ENCODE measurements around the gene OR6S1. TPM values are rescaled to one million over a fixed set of nuclear protein-coding genes. Genes with fewer than 3 reads are reported as not detected.
"Not testable (repeated sequence)": the region's sequence is repeated elsewhere in the genome, so short reads cannot be mapped to it uniquely, and the experiment has no call there.

OR6S1 gene
- total RNA-seq, 1 donor from 2014 or later = not detected

GRCh38 chr14:20632448-20632830 is 9.1 kb downstream of the OR6S1 start:
- no peak for FAIRE-seq

GRCh38 chr14:20631880-20632389 is 9.6 kb downstream of the OR6S1 start:
- DNase-seq (ENCODE audit: low spot score in 2 of 2) = no peak
- no peak for FAIRE-seq

More at GRCh38 chr14:20632448-20632830, 9.1 kb downstream of the OR6S1 start:
- DNase-seq (ENCODE audit: low spot score in 2 of 2) = no peak

DNA sequence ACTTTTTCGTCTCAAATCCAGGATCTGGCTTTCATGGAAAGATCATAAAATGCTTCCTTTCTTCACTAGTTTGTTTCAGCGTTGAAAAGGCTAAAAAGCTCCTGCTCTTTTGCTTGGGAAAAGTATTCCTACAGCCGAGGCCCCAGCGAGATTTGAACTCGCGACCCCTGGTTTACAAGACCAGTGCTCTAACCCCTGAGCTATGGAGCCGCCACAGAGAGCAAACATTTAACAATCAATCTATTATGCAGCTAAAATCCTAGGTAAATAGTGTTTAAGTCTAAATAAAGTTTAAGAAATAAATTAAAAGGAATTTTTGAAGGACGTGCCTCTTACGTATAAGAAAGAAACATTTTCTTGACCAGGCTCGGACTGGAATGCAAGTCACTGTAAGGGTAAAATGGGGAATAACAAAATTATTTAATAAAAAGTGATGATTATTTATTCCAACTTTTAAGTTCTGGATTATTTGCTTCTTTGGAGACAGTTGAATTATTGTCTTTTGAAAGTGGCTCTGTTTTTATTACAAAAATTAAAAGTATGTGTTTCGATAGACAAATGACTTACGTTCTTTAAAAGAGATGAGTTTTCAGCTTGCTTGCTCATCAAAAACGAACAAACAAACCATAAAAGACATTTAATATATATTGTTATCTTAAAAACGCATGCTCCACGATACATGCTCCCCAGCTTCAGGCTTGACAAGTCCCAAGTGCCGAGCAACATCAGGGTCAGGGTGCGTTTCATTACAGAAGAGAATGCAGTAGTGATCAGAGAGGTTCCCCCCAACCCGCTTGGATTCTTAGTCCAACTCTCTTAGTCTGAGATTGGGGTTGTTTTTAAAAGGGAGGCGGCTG is 10.2 kb downstream of the OR6S1 start:
- FAIRE-seq (no peak), DNase-seq (ENCODE audit: low spot score in 2 of 2) (no peak)

DNA sequence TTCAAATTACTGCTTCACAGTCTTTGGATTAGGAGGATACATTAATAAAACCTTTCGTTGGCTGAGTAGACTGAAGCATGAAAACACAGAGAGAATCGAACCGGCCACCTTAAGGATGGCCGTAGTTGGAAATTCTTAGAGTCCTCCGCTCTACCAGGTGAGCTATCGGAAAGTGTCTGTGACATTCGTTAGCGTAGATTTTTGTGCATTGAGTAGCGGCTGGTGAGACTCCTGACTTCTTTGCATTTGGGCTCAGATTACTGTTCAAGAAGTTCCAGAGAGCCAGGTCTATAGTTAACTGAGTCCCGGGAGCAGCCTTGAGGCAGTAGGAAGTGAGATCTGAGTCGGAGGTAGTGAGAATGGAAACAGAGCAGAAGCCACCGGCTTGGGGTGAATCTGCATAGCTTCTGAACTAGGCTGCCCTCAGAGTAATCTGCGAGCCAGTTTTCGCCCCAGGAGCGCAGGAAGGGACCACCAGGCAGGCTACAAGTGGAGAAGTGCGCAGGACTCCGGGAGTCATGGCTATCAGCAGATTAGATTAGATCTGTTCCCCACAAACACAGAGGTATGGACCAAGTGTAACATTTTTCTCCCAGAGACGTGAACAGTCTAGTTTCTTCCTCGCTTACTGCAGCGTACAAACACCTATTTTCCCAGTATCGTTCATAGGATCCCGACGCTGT is 11.0 kb downstream of the OR6S1 start:
- FAIRE-seq (no peak), DNase-seq (ENCODE audit: low spot score in 2 of 2) (no peak)

DNA sequence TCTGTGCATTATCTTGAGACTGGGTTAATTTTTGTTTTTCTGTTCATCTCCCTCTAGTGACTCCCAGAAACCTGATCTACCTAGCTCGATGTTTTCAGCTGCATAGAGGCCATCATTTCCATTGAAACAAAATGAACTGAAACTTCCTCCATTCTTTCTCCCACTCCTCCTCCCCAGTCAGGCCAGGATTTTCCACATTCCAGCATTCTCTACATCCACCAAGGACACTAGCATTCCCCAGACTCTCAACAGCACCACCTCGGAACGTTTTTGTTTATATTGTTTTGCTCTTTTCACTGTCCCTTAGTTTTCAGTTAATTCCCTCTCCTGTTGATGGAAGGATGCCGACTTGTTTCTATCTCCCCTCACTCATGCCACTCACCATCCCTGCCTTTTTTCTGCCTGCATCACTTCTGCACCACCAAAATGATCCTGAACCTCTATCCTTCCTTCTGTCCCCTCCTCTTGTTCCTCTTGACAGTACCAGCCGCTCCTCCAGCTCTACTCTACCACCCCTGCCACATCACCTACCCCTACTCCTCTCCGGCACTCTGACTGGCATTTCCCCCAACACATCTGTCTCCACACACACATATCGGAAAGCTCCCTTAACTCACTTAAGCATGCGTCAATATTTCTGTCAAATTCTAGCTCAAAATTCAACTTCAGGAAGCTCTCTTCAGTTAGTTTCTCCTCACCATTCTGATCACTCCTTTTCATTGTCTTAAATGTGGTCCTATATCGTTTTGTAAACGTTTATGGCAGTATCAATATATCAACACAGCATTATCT is 13.2 kb downstream of the OR6S1 start:
- FAIRE-seq (no peak), DNase-seq (ENCODE audit: low spot score in 2 of 2) (no peak)

DNA sequence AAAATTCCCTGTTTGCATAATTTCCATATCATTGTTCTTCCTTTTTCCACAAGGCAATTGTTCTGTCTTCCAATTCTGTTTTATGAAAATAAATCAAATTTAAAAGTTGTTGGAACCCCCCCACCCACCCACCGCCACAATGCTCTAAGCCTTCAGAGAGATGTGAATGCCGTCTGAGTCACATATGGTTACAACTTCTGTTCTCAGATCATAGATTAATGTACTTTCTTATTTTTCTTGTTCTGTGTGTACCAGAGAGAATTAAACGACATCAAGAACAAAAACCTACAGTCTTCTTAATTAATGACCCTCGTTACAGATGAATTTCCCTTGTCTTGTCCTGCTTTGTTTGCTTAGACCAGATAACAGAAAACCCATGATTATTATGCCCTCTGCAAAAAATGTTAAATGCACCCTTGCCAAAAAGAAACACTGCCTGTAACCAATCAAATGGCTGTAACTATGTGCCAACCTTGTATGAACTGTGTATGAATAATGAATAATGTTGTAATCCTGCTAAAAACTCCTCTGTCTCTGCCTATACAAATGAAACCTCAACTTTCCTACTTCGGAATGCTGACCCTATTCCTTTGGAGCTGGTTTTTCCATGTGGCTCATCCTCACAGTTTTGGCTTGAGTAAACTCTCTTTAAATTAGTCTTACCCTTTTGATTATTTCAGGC is 14.0 kb downstream of the OR6S1 start:
- DNase-seq (ENCODE audit: low spot score in 2 of 2) = no peak
- FAIRE-seq = no peak

- no peak for DNase-seq (ENCODE audit: low spot score in 2 of 2)
- no peak for FAIRE-seq
Observed at GRCh38 chr14:20626274-20626673, 15.2 kb downstream of the OR6S1 start.

DNA sequence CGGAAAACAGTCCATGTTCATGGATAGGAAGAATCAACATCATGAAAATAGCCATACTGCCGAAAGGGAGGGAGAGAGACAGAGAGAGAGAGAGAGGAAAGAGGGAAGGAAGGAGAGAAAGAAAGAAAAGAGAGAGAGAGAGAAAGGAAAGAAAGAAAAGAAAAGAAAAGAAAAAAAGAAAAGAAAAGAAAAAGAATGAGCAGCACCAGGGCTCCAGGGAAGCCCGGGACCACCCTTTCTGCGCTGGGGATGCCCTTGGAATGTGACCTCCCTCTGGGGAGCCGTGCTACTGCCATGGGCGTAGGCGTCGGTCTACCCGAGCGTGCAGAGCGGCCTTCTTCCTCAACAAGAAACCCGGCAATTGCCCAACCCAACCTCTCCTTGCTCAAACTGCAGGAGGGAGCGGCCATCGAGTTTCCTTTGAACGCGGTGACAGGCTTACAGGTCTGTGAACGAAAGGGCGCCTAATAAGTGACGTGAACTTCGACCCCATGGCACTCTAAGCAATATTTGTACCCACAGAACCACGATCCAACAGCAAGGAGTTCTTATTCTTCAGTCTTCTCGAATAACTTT is 16.9 kb downstream of the OR6S1 start:
- DNase-seq (ENCODE audit: low spot score in 2 of 2) = no peak
- FAIRE-seq = no peak

DNA sequence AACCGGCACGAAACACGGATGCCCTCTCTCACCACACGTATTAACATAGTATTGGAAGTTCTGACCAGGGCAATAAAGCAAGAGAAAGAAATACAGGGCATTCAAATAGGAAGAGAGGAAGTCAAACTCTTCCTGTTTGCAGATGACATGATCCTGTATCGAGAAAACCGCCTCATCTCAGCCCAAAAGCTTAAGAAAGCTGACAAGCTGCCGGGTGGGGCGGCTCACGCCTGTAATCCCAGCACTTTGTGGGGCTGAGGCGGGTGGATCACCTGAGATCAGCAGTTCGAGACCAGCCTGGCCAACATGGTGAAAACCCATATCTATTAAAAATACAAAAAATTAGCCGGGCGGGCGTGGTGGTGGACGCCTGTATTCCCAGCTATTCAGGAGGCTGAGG is 17.7 kb downstream of the OR6S1 start:
- DNase-seq (ENCODE audit: low spot score in 2 of 2) = no peak
- FAIRE-seq = no peak

GRCh38 chr14:20622816-20623291 is 18.6 kb downstream of the OR6S1 start:
- FAIRE-seq (no peak), DNase-seq (ENCODE audit: low spot score in 2 of 2) (no peak)

- DNase-seq (ENCODE audit: low spot score in 2 of 2) (no peak), FAIRE-seq (no peak)
Observed at GRCh38 chr14:20620798-20621478, 20.6 kb downstream of the OR6S1 start.

DNA sequence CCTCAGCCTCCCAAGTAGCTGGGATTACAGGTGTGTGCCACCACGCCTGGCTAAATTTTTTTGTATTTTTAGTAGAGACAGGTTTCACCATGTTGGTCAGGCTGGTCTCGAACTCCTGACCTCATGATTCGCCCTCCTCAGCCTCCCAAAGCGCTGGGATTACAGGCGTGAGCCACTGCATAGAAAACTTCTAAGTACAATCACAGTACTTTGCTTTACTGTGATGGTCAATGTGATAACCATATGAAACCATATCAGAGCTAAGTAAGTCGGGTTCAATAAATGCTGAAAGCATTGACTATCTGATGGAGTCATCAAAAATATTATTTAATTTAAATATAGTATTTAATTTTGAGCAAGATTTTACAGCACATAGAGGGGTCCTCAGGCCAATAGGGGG is 21.8 kb downstream of the OR6S1 start:
- DNase-seq (ENCODE audit: low spot score in 2 of 2); FAIRE-seq: not testable (repeated sequence)

DNA sequence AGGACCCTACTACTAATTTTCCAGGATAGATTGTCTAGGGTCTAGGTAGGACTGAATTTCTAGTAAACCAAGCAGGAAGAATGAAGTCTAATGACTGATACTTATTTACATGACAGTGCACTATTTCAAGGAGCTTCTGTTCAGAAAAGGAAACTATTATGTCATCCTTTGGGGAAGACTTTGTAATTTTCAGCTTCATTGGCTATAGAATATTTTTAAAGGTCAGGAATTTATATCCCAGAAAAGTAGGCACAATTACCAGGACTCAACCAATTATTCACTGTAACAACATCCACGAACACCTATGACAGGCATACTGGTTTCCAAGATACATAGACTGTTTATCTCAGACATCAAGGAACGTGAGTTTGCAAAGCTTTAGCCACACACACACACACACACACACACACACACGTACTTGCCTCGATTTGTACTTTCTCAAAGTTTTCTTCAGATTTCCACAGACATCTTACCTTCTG is 23.2 kb downstream of the OR6S1 start:
- DNase-seq (ENCODE audit: low spot score in 2 of 2) = no peak
- no peak for FAIRE-seq

- DNase-seq (ENCODE audit: low spot score in 2 of 2) = no peak
- FAIRE-seq = no peak
Observed at GRCh38 chr14:20617138-20618003, 24.1 kb downstream of the OR6S1 start.

DNA sequence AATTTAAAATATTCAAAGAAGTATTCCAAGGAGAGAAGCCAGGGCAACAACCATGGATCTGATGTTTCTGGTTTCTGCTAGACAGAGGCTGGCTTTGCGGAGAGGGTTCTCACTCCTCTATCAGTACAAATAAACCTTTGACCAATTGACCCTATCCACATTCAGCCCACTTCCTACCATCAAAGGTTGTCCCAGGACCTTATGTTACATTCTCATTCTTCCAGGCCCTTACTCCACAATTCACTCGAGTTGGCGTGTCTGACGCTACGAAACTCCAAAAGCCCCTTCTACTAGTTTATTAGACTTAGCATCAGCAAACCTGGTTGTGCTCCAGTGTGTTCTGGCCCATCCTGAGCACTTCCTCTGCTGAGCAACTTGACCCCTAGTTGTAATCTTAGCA is 25.5 kb downstream of the OR6S1 start:
- no peak for FAIRE-seq

DNA sequence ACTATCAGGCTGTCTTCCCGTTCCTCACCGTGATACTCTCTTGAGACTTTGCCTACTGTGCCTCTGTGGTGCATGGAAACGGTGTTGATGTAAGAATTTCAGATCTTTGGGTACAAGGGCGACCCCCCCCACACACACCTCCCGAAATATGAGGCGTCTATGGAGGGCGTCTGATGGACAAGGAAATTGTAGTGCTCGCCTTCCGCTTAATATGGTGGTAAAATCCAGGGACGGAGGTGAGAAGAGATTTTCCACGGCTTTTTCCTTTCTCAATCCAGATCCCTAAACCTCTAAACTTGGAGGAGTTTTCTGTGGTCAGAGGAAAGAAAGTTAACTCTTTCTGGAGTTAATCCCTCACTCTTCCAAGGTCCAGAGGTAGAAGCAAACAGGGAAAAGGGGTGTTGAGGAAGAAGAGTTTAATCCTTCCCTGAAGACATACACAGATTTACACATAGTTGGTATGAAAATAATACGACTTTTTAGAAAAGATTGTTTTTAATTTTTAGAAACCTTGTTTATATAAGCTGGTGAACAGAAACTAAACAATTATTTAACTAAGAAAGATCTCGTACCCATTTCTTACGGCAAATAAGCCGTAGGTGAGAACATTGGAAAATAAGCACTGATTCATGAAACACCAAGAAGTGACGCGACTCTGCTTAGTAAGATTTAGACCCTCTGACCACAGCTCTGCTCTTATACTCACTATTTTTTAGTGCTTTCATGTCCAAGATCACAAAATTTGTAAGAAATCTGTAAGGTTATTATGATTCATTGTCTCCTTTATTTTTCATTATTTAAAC is 27.3 kb downstream of the OR6S1 start:
- FAIRE-seq = no peak
- no peak for DNase-seq (ENCODE audit: low spot score in 2 of 2)

More for the DNA sequence above, 25.5 kb downstream of the OR6S1 start:
- no peak for DNase-seq (ENCODE audit: low spot score in 2 of 2)
